GM23338 (cell line): ENCODE data around the gene TBC1D30.
"Not testable (repeated sequence)": the region's sequence is repeated elsewhere in the genome, so short reads cannot be mapped to it uniquely, and the experiment has no call there.

Experiments
- CREB1 ChIP-seq: fragments of 250-450 bp; sonication (Bioruptor Pico); IDR thresholded peaks from 2 replicates; pipeline ENCODE4 v1.5.0; 2020; ENCODE audit warnings: low read depth, mild to moderate bottlenecking, moderate library complexity
- CTCF ChIP-seq, 2 experiments: fragments of 200-600 bp in 1 of 2; sonication (generic) in 1 of 2; conservative IDR thresholded peaks; 2 replicates each; pipeline versions ENCODE4 v1.5.1 to v1.6.1; 2016 to 2017; ENCODE audit warnings: antibody characterized with exemption in 2 of 2, low read depth in 2 of 2, mild to moderate bottlenecking in 2 of 2, moderate library complexity in 1 of 2
- EZH2phosphoT487 ChIP-seq: fragments of 200-600 bp; sonication (generic); IDR thresholded peaks from one replicate; pipeline ENCODE4 v1.8.1; 2018; ENCODE audit warnings: antibody characterized with exemption; ENCODE audit not compliant: unreplicated experiment
- JUNB ChIP-seq: IDR thresholded peaks from one replicate; pipeline ENCODE4 v1.6.1; 2016; ENCODE audit warnings: antibody characterized with exemption; ENCODE audit not compliant: unreplicated experiment
- POLR2AphosphoS5 ChIP-seq: IDR thresholded peaks from 2 replicates; pipeline ENCODE4 v1.6.1; 2016; ENCODE audit warnings: antibody characterized with exemption, low read depth
- TF ChIP-seq, protein P1 (sequence below): IDR thresholded peaks from one replicate; pipeline ENCODE4 v1.6.1; 2018; ENCODE audit warnings: antibody characterized with exemption; ENCODE audit not compliant: unreplicated experiment

- TF ChIP-seq, protein P1, sequence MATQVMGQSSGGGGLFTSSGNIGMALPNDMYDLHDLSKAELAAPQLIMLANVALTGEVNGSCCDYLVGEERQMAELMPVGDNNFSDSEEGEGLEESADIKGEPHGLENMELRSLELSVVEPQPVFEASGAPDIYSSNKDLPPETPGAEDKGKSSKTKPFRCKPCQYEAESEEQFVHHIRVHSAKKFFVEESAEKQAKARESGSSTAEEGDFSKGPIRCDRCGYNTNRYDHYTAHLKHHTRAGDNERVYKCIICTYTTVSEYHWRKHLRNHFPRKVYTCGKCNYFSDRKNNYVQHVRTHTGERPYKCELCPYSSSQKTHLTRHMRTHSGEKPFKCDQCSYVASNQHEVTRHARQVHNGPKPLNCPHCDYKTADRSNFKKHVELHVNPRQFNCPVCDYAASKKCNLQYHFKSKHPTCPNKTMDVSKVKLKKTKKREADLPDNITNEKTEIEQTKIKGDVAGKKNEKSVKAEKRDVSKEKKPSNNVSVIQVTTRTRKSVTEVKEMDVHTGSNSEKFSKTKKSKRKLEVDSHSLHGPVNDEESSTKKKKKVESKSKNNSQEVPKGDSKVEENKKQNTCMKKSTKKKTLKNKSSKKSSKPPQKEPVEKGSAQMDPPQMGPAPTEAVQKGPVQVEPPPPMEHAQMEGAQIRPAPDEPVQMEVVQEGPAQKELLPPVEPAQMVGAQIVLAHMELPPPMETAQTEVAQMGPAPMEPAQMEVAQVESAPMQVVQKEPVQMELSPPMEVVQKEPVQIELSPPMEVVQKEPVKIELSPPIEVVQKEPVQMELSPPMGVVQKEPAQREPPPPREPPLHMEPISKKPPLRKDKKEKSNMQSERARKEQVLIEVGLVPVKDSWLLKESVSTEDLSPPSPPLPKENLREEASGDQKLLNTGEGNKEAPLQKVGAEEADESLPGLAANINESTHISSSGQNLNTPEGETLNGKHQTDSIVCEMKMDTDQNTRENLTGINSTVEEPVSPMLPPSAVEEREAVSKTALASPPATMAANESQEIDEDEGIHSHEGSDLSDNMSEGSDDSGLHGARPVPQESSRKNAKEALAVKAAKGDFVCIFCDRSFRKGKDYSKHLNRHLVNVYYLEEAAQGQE: not testable (repeated sequence)
- not testable (repeated sequence) for TF ChIP-seq EZH2phosphoT487; JUNB; CREB1 (CRISPR knock-in tag); POLR2AphosphoS5
- TF ChIP-seq CTCF (conservative IDR thresholded peaks at IDR 0.05; ENCODE audit: low read depth in 2 of 2): peak; percentile 89 to 91
Observed at GRCh38 chr12:64802180-64802775, 22.2 kb upstream of the TBC1D30 start.
